HepG2 (cell line): ENCODE results near the gene ZC3H7B. TPM values are rescaled to one million over a fixed set of nuclear protein-coding genes. Genes with fewer than 3 reads are reported as not detected.
A peak's percentile ranks its signal among the peaks of the same experiment; 100 is the strongest.

Experiments used
- ARID5B ChIP-seq: IDR thresholded peaks from 2 replicates; pipeline ENCODE4 v1.4.0; 2020; ENCODE audit warnings: mild to moderate bottlenecking, missing genetic modification reagents
- ASH2L ChIP-seq: fragments of 300-600, 200-600 bp; sonication (generic); IDR thresholded peaks from 2 replicates; pipeline ENCODE4 v1.7.0; 2017; ENCODE audit warnings: low read depth, mild to moderate bottlenecking, moderate library complexity, mixed read lengths, low read length; ENCODE audit not compliant: insufficient read length
- EHMT2 ChIP-seq: fragments of 200-600 bp; sonication (generic); IDR thresholded peaks from 2 replicates; pipeline ENCODE4 v1.7.0; 2017; ENCODE audit warnings: antibody characterized with exemption, low read depth, low read length, borderline replicate concordance
- HES4 ChIP-seq: sonication (generic); formaldehyde crosslinking; IDR thresholded peaks from 2 replicates; pipeline ENCODE4 v1.9.0; 2021; ENCODE audit warnings: mild to moderate bottlenecking, missing genetic modification reagents, borderline replicate concordance
- HNF4G ChIP-seq, 2 experiments: sonication (generic) in 1 of 2; formaldehyde crosslinking in 1 of 2; IDR thresholded peaks; 2 replicates each; pipeline versions ENCODE4 v1.4.0 to v1.6.1; 2011 to 2020; ENCODE audit warnings: borderline replicate concordance in 2 of 2, low read depth in 2 of 2, mild to moderate bottlenecking in 2 of 2, low read length in 1 of 2, missing genetic modification reagents in 1 of 2, moderate library complexity in 1 of 2
- KLF13 ChIP-seq: sonication (generic); formaldehyde crosslinking; IDR thresholded peaks from 2 replicates; pipeline ENCODE4 v1.4.0; 2020; ENCODE audit warnings: mild to moderate bottlenecking, missing genetic modification reagents
- MIER2 ChIP-seq: IDR thresholded peaks from 2 replicates; pipeline ENCODE4 v1.6.1; 2016; ENCODE audit warnings: missing biosample characterization, missing genetic modification reagents
- MZF1 ChIP-seq: sonication (generic); formaldehyde crosslinking; IDR thresholded peaks from 2 replicates; pipeline ENCODE4 v1.8.1; 2023; ENCODE audit warnings: mild to moderate bottlenecking, missing genetic modification reagents, borderline replicate concordance
- RARA ChIP-seq: IDR thresholded peaks from 2 replicates; pipeline ENCODE4 v1.6.1; 2016; ENCODE audit warnings: missing genetic modification reagents, missing compliant biosample characterization
- RNF219 ChIP-seq: sonication (generic); formaldehyde crosslinking; IDR thresholded peaks from 2 replicates; pipeline ENCODE4 v1.5.0; 2020; ENCODE audit warnings: mild to moderate bottlenecking, missing genetic modification reagents
- SNAPC2 ChIP-seq: sonication (generic); formaldehyde crosslinking; IDR thresholded peaks from 2 replicates; pipeline ENCODE4 v1.8.1; 2022; ENCODE audit warnings: mild to moderate bottlenecking, missing genetic modification reagents
- YEATS4 ChIP-seq: sonication (generic); formaldehyde crosslinking; IDR thresholded peaks from 2 replicates; pipeline ENCODE4 v1.4.0; 2020; ENCODE audit warnings: missing genetic modification reagents, borderline replicate concordance
- ZBTB7B ChIP-seq: sonication (generic); formaldehyde crosslinking; IDR thresholded peaks from 2 replicates; pipeline ENCODE4 v1.4.0; 2020; ENCODE audit warnings: missing genetic modification reagents
- ZMYM2 ChIP-seq: sonication (generic); formaldehyde crosslinking; IDR thresholded peaks from 2 replicates; pipeline ENCODE4 v1.8.0; 2022; ENCODE audit warnings: mild to moderate bottlenecking, missing genetic modification reagents
- ZNF362 ChIP-seq: sonication (generic); formaldehyde crosslinking; IDR thresholded peaks from 2 replicates; pipeline ENCODE4 v1.4.0; 2020; ENCODE audit warnings: missing genetic modification reagents, mild to moderate bottlenecking, borderline replicate concordance
- ZNF503 ChIP-seq: sonication (generic); formaldehyde crosslinking; IDR thresholded peaks from 2 replicates; pipeline ENCODE4 v1.4.0; 2020; ENCODE audit warnings: missing genetic modification reagents
- ZNF550 ChIP-seq: sonication (generic); formaldehyde crosslinking; IDR thresholded peaks from 2 replicates; pipeline ENCODE4 v1.4.0; 2020; ENCODE audit warnings: mild to moderate bottlenecking, missing genetic modification reagents, borderline replicate concordance
- ZNF563 ChIP-seq: sonication (generic); formaldehyde crosslinking; IDR thresholded peaks from 2 replicates; pipeline ENCODE4 v1.8.0; 2022; ENCODE audit warnings: mild to moderate bottlenecking, moderate library complexity, missing genetic modification reagents
- ZNF674 ChIP-seq: sonication (generic); formaldehyde crosslinking; IDR thresholded peaks from 2 replicates; pipeline ENCODE4 v1.5.0; 2020; ENCODE audit warnings: low read depth, mild to moderate bottlenecking, missing genetic modification reagents
- ZNF678 ChIP-seq: sonication (generic); formaldehyde crosslinking; IDR thresholded peaks from 2 replicates; pipeline ENCODE4 v1.4.0; 2020; ENCODE audit warnings: mild to moderate bottlenecking, missing genetic modification reagents
- ZNF720 ChIP-seq: sonication (generic); formaldehyde crosslinking; IDR thresholded peaks from 2 replicates; pipeline ENCODE4 v1.4.0; 2020; ENCODE audit warnings: missing genetic modification reagents
- ZNF792 ChIP-seq: IDR thresholded peaks from 2 replicates; pipeline ENCODE4 v1.6.1; 2016
- polyA plus RNA-seq, 8 experiments: library from polyadenylated mRNA; depleted of rRNA in 3 of 8; stranded (reverse) in 7 of 8; unstranded in 1 of 8; fragments of >200 nt; fragmentation: Illumina TruSeq in 4 of 8; extraction: Trizol in 4 of 8; gene quantifications; 2 replicates each; pipeline versions ENCODE4 v1.2.1 to v1.2.3, GENCODE V29; 2011 to 2016; ENCODE audit warnings: low read depth in 4 of 8, missing spikeins in 1 of 8, mixed read lengths in 1 of 8; ENCODE audit not compliant: insufficient read depth in 1 of 8
- total RNA-seq, 5 experiments: library from RNA; depleted of rRNA; stranded (reverse); fragments of >200 nt; fragmentation: Illumina TruSeq; extraction: Trizol; gene quantifications; 2 replicates each; pipeline ENCODE4 v1.2.3, GENCODE V29; 2016; ENCODE audit warnings: low read depth in 1 of 5

The ZC3H7B gene
- total and polyA plus RNA-seq, 2 of the 13 experiments (the other 11 are each of a cell fraction or from before 2014, with no cell fraction given): 26.4 to 37.2 TPM

GRCh38 chr22:41364955-41365354 lies 63.6 kb downstream of the ZC3H7B start (continued):
- TF ChIP-seq ZNF563 (CRISPR knock-in tag) (no peak), YEATS4 (CRISPR knock-in tag) (no peak), HNF4G (IDR thresholded peaks at IDR 0.05; ENCODE audit: borderline replicate concordance, low read depth, low read length) (peak; percentile 54), HNF4G (CRISPR knock-in tag; IDR thresholded peaks at IDR 0.05; ENCODE audit: borderline replicate concordance, low read depth) (no peak), RNF219 (CRISPR knock-in tag) (no peak), RARA (CRISPR knock-in tag) (peak; percentile 60), ARID5B (no peak), ZNF503 (CRISPR knock-in tag) (no peak), HES4 (CRISPR knock-in tag) (no peak), KLF13 (CRISPR knock-in tag) (no peak), ZNF674 (CRISPR knock-in tag) (no peak), MIER2 (no peak), ZNF550 (CRISPR knock-in tag) (no peak), ZNF678 (no peak), EHMT2 (no peak), MZF1 (no peak), ZNF792 (no peak), ZNF362 (peak; percentile 75; the same call in 1 of the 2 replicates), ZMYM2 (CRISPR knock-in tag) (no peak), ZBTB7B (CRISPR knock-in tag) (peak; percentile 44; the same call in 1 of the 2 replicates), ZNF720 (no peak), SNAPC2 (CRISPR knock-in tag) (no peak), ASH2L (no peak)
